Activated T-cell treated with anti-CD3 and anti-CD28 coated beads for 24 hours (primary cell): ENCODE data around the gene TTLL10.
"Not testable (repeated sequence)": the region's sequence is repeated elsewhere in the genome, so short reads cannot be mapped to it uniquely, and the experiment has no call there.

Source experiments
- DNase-seq: peaks from one replicate; pipeline ENCODE4 v3.0.0-alpha.2; 2020; ENCODE audit warnings: low read depth

TTLL10 gene

DNA sequence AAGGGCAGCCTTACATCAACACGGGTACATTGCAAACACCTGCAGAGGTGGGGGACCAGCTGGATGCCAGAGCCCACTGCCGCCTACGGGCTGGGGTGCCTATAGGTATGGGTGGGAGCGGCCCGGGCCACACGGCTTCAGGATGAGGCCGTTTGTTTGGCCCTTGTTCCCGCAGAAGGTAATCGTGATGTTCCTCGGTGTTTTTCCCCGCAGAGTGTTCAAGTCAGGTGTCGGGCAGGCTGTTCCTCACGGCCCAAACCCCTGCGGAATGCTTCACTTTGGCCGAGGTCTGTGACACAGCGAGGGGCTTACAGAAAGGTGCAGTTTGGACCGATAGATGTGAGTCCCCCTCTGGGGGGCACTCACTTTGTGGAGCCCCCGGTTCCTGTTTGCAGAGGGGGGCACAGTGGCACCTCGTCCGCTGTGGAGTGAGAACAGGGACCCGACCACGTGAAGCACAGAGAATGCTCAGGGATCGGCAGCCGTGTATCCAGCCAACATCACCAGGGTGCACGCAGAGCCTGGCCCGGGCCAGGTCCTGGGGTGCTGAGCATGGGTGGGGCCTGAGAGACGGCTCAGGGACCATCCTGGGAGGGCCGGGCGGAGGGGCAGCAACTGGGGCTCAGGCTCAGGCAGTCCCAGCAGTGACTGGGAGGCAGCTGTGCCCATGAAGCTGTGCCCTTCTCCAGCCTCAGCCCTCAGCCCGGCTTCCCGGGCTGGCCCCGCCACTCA, 453 bp upstream of the TTLL10 start:
- no peak for DNase-seq

DNA sequence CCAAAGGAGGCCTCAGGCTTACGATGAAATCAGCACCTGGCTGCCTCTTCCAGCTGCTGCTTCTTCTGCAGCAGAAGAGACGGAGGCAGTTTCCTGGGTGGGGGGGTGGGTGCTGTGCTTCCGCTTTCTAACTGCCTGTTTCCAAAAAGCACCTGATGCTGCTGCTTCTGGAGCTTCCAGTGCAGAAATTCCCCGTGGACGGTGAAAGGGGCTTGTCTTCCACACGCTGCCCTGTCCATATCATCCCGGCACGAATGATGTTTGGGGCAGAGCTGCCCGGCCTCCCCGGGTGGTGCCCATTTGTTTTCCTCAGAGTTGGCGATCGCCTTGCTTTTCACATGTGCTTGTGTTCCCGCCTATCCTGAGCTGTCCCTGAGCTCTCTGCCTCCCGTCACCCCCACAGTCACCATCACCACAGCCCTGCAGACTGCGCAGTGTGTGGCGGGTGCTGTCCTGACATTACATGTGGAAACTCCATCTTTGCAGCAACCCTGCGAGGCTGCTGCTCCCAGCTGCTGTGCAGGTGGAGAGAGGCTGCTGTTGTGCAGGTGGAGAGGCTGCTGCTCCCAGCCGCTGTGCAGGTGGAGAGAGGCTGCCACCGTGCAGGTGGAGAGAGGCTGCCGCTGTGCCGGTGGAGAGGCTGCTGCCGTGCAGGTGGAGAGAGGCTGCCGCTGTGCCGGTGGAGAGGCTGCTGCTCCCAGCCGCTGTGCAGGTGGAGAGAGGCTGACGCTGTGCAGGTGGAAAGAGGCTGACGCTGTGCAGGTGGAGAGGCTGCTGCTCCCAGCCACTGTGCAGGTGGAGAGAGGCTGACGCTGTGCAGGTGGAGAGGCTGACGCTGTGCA, 1.8 kb downstream of the TTLL10 start:
- no peak for DNase-seq

DNA sequence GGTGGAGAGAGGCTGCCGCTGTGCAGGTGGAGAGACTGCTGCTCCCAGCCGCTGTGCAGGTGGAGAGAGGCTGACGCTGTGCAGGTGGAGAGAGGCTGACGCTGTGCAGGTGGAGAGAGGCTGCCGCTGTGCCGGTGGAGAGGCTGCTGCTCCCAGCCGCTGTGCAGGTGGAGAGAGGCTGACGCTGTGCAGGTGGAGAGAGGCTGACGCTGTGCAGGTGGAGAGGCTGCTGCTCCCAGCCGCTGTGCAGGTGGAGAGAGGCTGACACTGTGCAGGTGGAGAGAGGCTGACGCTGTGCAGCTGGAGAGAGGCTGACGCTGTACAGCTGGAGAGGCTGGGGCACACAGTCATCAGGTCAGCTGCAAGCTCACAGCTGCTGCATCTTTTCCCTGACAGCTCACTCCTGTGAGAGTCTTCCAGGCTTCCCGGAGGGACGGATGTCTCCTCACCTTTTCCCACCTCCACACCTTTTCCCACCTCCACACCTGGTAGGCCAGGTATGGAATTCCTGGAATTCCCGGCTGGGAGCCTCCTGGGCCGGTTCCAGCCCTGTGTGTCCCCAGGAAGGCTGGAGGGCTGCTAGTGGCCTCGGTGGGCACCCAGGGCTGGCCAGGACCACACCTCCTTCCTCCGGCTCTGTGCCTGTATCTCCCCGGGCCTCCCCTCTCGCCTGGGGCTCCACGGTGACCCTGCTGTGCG, 2.5 kb downstream of the TTLL10 start:
- not testable (repeated sequence) for DNase-seq

DNA sequence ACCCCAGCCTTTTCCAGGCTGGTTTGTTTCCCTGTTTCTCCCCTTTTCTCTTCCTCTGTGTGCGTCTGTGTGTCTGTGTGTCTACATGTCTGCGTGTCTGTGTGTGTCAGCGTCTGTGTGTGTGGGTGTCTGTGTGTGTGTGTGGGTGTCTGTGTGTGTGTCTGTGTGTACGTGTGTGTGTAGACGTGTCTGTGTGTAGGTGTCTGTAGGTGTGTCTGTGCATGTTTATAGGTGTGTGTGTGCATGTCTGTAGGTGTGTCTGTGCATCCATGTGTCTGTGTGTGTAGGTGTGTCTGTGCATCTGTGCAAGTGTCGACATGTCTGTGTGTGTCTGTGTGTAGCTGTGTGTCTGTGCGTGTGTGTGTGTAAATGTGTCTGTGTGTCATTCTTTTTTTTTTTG, 3.3 kb downstream of the TTLL10 start:
- no peak for DNase-seq

DNA sequence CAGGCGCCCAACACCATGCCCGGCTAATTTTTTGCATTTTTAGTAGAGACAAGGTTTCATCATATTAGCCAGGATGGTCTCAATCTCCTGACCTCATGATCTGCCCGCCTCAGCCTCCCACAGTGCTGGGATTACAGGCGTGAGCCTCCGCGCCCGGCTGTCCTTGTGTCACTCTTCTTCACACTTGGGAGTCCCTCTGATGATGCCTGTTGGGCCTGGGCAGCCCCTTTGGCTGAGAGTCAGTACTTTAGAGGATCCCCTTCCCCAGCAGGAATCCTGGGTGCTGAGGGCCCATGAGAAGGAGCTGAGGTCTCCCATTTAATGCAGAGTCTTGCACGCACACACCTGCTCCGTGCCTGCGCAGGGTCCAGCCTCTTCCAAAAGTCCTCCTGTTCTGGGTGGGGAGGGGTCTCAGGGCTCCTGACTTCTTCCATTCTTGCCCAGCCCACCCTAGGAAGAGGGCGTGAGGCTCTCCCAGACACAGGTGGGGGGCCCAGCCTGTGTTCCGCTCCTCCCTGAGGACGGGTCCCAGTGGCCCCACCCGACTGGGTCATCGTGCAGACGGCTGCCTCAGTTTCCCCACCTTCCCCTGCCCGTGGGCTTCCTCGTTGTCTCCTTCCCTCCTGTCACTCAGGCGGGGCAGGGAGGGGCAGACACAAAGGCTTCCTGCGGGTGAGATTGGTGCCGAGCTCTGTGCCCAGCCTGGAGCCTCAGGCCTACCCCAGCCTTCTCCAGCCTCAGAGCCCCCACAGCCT, 3.9 kb downstream of the TTLL10 start:
- no peak for DNase-seq

DNA sequence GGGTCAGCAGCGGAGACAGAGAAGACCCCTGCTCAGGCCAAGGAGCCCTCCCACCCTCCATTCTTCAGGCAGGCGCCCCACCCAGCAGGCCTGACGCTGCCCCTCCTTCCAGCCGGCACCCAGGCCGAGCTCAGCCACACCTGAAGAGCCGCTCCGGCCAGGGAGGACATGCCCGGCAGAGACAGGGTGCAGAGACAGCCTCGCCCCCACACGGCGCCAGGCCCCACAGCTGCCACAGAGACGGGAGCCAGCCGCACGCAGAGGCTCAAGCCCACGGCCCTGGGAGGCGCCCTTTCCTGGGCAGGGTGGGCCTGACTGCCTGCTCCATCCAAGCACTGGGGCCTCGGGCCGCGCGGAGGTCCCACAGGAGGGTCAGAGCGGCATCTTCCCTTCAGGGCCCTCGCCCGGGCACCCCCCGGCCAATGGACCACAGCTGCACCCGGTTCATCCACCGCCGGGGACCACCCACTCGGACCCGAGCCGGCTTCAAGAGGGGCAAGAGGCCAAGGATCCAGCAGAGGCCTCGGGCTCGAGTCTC, 5.2 kb downstream of the TTLL10 start:
- no peak for DNase-seq

DNA sequence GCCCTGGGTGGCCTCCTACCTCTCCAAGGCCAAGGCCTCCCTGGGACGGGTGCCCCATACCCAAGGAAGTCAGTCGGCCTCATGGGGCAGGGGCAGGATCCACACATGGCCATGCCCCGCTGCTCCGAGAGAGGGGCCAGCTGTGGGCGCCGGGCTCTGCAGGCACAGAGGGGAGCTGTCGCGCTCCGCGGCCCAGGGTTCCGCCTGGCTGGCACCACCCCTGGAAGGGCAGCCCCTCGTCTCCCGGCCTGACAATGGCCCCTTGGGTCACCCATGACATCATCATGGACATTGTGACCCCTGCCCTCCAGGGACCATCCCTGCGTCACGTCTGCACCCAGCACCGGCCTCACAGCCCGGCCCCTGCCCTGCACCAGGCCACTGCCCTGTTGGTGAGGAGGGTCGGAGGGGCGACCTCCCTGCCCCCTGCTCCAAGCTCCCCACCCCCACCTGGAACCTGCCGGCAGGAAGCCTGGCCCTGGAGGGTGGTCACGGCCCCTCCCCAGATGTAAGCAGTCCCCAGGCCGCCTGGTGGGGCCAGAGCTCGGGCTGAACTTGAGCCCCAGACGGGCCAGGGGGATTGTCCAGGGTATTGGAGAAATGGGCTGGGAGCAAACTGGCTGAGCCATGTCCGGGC, 5.8 kb downstream of the TTLL10 start:
- no peak for DNase-seq

DNA sequence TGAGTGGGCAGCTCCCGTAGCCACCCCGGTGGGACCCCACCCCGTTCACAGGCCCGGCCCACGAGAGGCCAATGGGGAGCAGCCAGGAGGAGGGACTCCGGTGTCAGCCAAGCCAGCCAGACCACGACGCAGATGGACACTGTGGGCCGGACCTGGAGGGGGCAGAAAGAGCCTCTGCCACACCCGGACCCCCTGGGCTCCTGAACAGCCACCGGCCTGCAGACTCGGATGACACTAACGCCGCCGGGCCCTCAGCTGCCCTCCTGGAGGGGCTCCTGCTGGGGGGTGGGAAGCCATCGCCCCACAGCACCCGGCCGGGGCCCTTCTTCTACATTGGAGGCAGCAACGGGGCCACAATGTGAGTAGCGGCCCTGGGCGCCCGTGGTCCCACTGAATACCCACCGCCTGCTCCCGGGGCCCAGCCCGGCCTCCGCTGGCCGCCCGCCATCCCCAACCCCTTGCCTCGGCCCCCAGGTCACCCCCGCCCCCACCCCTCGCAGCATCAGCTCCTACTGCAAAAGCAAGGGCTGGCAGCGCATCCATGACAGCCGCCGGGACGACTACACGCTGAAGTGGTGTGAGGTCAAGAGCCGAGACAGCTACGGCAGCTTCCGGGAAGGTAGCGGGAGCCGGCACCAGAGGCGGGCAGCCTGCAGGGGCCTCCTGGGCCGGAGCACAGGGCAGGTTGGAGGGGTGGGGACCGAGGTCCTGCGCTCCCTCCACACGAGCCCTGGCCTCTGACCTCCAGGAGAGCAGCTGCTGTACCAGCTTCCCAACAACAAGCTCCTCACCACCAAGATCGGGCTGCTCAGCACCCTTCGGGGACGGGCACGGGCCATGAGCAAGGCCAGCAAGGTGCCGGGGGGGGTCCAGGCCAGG, 6.5 kb downstream of the TTLL10 start:
- no peak for DNase-seq

DNA sequence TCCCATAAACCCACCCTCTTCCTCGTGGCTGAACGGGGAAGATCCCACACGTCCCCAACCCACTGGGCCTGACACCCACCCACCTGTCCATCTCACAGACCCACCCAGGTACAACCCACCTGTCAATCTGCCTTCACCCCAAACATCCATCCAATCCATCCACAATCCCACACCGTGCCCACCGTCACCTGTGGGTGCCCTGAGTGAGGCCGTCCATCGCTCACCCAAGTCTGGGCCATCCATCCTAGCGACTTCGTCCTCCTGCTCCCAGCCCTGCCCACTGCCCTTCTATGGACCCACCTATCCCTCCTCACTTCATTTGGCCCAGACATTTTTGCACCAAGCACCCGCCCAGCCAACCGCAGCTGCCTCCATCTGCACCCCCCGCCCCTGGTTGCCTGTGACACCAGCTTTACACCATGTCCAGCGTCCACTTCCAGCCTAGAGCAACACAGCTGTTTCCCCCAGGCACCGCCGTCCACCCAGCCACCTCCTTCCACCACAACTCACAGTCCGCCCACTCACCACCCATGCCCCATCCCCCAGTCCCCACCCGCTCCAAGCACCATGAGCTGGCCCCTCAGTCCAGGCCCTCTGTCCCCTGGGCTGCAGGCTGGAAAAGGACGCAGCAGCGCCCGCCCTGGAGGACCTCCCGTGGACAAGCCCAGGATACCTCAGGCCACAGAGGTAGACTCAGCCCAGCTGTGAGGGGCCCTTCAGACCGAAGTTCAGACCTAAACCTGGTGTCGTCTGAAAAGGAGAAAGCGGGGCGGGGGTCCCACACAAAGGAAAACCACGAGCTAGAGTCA, 7.7 kb downstream of the TTLL10 start:
- no peak for DNase-seq

DNA sequence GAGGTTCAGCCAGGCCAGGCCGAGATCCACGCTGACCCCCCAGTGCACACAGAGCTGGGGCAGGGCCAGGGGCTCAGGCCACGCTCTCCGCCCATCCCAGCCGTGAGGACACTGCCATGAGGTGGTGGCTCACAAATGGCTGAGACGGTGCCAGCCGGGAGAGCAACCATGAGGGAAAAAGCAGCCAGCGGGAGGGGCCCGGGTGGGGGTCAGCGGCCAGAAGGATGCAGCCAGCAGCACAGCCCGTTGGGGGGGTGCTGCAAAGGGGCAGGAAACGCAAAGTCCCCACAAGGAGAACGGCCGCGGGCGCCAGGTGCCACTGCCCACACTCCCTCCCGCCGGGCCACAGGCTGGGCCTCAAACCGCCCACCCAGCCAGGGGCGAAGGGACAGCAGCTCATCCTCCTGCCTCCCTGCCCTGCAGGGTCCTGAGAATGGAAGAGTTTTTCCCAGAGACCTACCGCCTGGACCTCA, 8.3 kb downstream of the TTLL10 start:
- DNase-seq = no peak

DNA sequence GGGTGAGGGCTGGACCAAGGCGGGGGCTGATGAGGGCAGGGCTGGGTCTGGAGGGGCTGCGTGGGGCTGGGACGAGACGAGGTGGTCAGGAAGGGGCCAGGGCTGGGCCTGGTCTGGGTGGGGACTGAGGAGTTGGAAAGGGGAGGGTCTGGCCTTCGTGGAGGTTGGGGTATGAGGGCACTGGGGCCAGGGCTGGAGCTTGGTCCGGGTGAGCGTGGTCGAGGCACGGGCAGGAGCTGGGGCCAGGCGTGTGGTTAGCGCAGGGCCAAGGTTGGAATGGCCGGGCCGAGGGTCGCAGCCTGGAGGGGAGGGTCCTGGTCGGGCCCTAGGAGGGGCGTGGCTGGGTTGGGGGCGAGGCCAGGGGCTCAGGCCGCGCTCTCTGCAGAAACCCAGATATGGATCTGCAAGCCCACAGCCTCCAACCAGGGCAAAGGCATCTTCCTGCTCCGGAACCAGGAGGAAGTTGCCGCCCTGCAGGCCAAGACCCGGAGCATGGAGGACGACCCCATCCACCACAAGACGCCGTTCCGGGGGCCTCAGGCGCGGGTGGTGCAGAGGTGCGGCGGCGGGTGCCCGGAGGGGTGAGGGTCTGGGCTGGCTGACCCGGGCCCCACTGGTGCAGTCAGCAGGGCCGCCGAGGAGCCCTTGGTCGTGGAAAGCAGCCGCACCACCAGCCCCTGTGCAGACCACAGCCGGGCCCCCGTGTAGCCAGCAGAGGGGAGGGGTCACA, 9.0 kb downstream of the TTLL10 start:
- DNase-seq = no peak

DNA sequence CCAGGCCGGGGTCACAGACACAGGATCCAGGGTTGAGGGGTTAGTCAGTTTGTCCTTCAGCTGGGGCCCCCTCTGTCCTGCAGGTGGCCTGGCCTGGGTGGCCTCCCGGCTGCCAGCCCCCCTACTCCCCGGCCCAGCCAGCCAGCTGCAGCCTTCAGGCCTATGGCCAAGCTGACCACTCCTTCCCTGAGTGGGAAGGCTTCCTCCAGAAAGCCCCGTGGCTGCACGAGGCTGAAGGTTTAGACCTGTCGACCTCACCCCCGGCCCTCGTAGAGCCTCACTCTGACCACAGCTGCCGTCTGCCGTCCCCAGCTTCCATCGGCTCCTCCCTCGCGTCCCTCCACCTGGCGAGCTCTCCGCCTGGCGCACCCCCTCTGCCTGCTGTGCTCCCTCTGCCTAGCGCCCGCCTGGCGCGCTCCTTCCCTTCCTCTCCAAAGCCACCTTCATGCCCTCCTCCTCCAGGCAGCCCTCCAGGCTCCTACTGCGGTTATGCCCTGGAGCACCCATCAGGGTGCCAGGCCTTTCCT, 9.6 kb downstream of the TTLL10 start:
- DNase-seq = no peak

DNA sequence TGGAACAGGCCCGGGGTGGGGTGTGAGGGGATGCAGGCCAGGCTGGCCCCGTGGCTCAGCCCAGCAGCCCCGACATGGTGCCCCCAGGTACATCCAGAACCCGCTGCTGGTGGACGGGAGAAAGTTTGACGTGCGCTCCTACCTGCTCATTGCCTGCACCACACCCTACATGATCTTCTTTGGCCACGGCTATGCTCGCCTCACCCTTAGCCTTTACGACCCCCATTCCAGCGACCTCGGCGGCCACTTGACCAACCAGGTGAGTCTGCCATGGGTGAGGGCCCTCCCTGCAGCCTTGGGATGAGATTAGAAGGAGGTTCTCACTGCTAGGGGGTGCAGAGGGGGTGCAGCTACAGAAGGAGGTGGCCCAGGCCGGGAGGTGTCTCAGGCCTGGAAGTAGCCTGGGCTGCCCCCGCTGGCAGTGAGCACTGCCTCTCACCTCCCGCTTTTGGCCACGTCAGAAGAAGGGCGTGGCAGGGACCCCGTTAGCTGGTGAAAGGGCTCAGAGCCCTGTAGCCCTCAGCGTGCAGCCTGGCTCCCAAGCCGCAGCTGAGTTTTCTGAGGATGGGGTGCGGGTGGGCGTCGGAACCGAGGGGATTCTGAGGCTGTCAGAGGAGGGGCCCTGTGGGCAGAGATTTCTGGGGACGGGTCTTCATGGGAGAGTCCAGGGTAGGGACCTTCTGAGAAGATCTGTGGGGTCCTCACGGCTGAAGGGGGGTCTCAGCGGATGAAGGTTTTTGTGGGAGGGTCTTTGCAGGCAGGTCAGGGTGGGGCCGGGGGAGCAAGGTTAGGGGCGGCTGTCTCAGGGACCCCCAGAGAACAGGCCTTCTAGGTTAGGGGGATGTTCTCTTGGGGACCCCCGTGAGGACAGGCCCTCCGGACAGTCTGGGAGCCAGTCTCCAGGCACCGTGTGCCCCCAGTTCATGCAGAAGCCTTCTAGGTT, 10.4 kb downstream of the TTLL10 start:
- no peak for DNase-seq

DNA sequence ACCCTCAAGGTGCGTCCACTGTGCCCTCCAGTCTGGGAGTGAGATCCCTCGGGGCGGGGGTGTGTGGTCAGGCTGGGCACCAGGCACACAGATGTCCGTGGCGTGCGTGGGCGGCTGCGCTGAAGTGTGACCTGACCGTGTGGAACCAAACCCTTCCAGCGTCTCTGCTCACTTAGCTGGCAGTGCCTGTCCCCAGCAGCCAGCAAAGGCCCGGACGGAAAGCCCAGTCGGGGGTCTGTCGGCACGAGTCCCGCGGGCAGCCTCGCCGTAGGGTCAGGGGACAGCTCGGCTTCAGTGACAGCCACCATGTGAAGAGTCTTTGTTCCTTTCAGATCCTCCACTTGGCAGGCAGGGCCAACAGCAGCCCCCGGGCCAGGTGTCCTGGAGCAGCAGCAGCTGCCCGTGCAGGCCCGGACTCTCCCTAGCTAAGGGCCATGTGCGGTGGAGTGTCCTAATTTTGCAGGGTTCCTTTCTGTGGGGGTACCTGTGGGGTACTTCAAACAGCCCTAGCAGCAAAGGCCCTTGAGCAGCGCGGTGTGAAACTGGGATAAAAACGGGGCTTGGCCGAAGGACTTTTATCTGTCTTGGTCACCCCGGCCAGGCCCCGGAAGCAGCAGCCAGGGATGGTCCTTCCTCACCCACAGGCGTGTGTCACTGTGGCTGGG, 11.6 kb downstream of the TTLL10 start:
- DNase-seq = no peak

DNA sequence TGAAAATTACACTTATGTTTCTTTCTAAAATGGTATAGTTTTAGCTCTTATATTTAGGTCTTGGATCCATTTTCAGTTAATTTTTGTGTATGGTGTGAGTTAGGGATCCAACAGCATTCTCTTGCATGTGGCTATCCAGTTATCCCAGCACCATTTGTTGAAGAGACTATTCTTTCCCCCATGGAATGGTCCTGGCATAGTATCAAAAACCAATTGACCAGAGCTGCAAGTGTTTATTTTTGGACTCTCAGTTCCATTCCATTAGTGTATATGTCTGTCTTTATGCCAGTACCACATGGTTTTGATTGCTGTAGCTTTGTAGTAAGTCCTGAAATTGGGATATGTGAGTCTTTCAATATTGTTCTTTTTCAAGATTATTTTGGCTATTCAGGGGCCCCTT, 14.3 kb downstream of the TTLL10 start:
- DNase-seq = no peak

DNA sequence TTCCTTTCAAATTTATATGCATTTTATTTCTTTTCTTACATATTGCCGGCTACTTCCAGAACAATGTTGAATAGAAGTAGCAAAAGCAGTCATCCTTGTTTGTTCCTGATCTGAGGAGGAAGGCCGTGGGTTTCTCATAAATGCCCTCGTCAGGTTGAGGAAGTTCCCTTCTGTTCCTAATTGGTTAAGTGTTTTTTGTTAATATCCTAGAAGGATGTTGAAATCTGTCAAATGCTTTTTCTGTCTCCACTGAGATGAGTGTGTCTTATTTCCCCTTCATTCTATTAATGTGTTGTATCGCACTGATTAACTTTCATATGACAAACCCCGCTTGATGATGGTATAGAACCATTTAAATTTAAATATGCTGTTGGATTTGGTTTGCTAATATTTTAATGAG, 15.4 kb downstream of the TTLL10 start:
- no peak for DNase-seq

DNA sequence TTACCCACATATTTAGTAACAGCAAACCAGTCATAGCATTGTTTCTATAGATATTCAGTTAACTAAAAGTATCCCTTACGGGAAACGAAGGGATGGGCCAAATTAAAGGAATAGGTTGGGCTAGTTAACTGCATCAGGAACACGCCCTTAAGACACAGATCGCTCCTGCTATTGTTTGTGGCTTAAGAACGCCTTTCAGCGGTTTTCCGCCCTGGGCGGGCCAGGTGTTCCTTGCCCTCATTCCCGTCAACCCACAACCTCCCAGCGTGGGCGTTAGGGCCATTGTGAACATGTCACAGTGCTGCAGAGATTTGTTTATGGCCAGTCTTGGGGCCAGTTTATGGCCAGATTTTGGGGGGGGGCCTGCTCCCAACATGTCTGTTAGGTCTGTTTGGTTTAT, 18.1 kb downstream of the TTLL10 start:
- DNase-seq = no peak
